Central memory CD4-positive, alpha-beta T cell (primary cell): Measurements from ENCODE around the gene CUBN.

Experiments used
- DNase-seq: peaks from one replicate; pipeline ENCODE4 v3.0.0; 2022

Gene CUBN

GRCh38 chr10:17140386-17140761 is 10.8 kb upstream of the CUBN start:
- DNase-seq, result no peak

GRCh38 chr10:17138460-17139042 is 8.9 kb upstream of the CUBN start:
- no peak for DNase-seq

- no peak for DNase-seq
Observed at GRCh38 chr10:17134737-17135260, 5.2 kb upstream of the CUBN start.

GRCh38 chr10:17134282-17134681 is 4.7 kb upstream of the CUBN start:
- DNase-seq, result no peak

- DNase-seq, result no peak
Observed at GRCh38 chr10:17128261-17128660, 1.4 kb downstream of the CUBN start.

GRCh38 chr10:17126327-17126726 is 3.3 kb downstream of the CUBN start:
- no peak for DNase-seq

GRCh38 chr10:17125206-17125893 is 4.3 kb downstream of the CUBN start:
- DNase-seq, result no peak

GRCh38 chr10:17123961-17124360 is 5.7 kb downstream of the CUBN start:
- DNase-seq, result no peak

GRCh38 chr10:17122726-17123661 is 6.6 kb downstream of the CUBN start:
- no peak for DNase-seq

- DNase-seq, result no peak
Observed at GRCh38 chr10:17122052-17122451, 7.6 kb downstream of the CUBN start.

- DNase-seq, result no peak
Observed at GRCh38 chr10:17120694-17121093, 8.9 kb downstream of the CUBN start.

GRCh38 chr10:17119845-17120244 is 9.8 kb downstream of the CUBN start:
- no peak for DNase-seq

GRCh38 chr10:17116193-17116592 is 13.4 kb downstream of the CUBN start:
- no peak for DNase-seq

GRCh38 chr10:17115683-17116082 is 13.9 kb downstream of the CUBN start:
- no peak for DNase-seq

- DNase-seq, result peak; percentile 9
Observed at GRCh38 chr10:17114878-17115444, 14.7 kb downstream of the CUBN start.

- DNase-seq, result no peak
Observed at GRCh38 chr10:17113889-17114540, 15.6 kb downstream of the CUBN start.

GRCh38 chr10:17113346-17113745 is 16.3 kb downstream of the CUBN start:
- no peak for DNase-seq

- DNase-seq, result no peak
Observed at GRCh38 chr10:17112566-17112965, 17.0 kb downstream of the CUBN start.

- no peak for DNase-seq
Observed at GRCh38 chr10:17109475-17110207, 20.0 kb downstream of the CUBN start.

- no peak for DNase-seq
Observed at GRCh38 chr10:17109046-17109445, 20.6 kb downstream of the CUBN start.

GRCh38 chr10:17106991-17107390 is 22.6 kb downstream of the CUBN start:
- no peak for DNase-seq

- DNase-seq, result no peak
Observed at GRCh38 chr10:17101910-17102266, 27.7 kb downstream of the CUBN start.
